NB4 (cell line): ENCODE measurements around the gene KLF3.

Experiments
- DNase-seq: peaks from one replicate; pipeline ENCODE4 v3.0.0; 2010; ENCODE audit warnings: low read depth
- H3K4me3 ChIP-seq: one replicate; pipeline ENCODE4 v1.5.1; 2011; ENCODE audit warnings: mild to moderate bottlenecking, low read depth, low read length, moderate library complexity
- MAX ChIP-seq: IDR thresholded peaks from 2 replicates; pipeline ENCODE4 v1.6.1; 2011; ENCODE audit warnings: low read depth, low read length
- MYC ChIP-seq: IDR thresholded peaks from 2 replicates; pipeline ENCODE4 v1.6.1; 2011; ENCODE audit warnings: low read depth, low read length
- POLR2A ChIP-seq: IDR thresholded peaks from 2 replicates; pipeline ENCODE4 v1.6.1; 2011; ENCODE audit warnings: mild to moderate bottlenecking; ENCODE audit not compliant: insufficient read length; ENCODE audit errors: extremely low read depth
- TF ChIP-seq, protein P1 (sequence below): IDR thresholded peaks from one replicate; pipeline ENCODE4 v1.5.1; 2012; ENCODE audit warnings: low read depth, low read length

The KLF3 gene

DNA sequence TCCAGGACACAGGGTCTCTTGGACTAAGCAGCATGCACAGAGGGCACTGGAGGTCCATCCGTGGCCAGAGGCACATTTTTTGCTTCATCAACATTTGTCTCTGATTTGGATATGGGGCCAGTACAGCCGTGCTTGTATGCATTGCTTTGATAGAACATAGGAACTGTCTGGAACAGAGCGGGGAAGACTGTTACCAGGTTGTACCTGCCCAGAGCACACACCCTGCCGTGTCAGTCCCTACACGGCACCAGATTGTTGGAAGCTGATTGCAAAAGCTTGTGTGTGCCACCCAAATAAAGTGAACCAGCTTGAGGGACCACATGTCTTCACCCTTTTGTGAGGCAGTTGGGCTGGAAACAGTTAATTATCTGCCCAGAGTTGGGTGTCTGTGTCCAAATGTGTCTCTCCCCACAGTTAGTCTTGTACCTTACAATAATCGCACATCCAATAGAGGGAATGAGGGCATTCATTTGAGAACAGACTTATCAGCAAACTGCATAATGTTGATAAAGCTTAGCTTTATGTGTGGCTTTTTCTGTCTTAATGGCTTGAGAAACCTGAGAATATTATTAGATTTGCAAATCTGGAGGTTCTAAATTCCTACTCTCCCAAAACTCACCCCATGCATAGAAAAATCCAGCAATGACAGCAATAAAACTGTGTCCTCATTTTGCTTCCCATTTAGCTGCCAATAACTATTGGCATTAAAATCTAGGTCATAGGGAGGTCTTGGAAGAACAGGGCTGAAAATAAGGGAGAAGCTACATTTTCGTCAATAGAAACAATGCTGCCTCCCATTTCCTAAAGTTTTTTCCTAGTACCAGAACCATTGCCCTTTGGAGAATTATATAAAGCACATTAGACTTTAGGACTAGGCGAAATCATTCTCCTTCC, 21.2 kb downstream of the KLF3 start:
- TF ChIP-seq POLR2A (no peak), MAX (no peak), MYC (no peak)
- TF ChIP-seq, protein P1, sequence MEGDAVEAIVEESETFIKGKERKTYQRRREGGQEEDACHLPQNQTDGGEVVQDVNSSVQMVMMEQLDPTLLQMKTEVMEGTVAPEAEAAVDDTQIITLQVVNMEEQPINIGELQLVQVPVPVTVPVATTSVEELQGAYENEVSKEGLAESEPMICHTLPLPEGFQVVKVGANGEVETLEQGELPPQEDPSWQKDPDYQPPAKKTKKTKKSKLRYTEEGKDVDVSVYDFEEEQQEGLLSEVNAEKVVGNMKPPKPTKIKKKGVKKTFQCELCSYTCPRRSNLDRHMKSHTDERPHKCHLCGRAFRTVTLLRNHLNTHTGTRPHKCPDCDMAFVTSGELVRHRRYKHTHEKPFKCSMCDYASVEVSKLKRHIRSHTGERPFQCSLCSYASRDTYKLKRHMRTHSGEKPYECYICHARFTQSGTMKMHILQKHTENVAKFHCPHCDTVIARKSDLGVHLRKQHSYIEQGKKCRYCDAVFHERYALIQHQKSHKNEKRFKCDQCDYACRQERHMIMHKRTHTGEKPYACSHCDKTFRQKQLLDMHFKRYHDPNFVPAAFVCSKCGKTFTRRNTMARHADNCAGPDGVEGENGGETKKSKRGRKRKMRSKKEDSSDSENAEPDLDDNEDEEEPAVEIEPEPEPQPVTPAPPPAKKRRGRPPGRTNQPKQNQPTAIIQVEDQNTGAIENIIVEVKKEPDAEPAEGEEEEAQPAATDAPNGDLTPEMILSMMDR, result no peak
- H3K4me3 ChIP-seq, result no peak overlapping the region
- no peak for DNase-seq

GRCh38 chr4:38686682-38687081, 22.7 kb downstream of the KLF3 start:
- no peak for DNase-seq
- TF ChIP-seq POLR2A, result no peak
- no peak overlapping the region for H3K4me3 ChIP-seq

DNA sequence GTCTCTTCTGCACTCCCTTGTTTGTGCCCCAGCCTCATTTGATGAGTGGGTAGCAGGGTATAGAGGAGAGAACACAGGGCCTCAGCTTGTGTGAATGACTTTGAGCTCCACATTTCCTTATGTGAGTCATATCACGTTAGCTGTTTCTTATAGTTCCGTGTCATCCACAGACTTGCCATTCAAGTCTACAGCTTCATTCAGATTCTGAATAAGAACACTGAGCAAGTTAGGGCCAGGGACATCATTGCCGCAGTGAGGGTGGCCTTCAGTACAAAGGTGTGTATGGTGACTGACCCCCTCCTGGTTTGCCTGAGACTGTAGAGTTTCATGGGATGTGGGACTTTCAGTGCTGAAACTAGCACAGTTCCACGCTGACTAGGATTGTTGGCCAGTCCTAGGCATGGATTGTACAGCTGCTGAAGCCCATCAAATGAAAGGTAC, 23.6 kb downstream of the KLF3 start:
- TF ChIP-seq, protein P1, result no peak
- no peak for TF ChIP-seq POLR2A
- TF ChIP-seq MAX, result no peak
- TF ChIP-seq MYC, result no peak
- H3K4me3 ChIP-seq, result no peak overlapping the region
- no peak for DNase-seq

GRCh38 chr4:38688676-38689355, 24.8 kb downstream of the KLF3 start:
- no peak for DNase-seq
- H3K4me3 ChIP-seq, result no peak overlapping the region
- TF ChIP-seq MAX (no peak), POLR2A (no peak), MYC (no peak)
- TF ChIP-seq, protein P1, result no peak

DNA sequence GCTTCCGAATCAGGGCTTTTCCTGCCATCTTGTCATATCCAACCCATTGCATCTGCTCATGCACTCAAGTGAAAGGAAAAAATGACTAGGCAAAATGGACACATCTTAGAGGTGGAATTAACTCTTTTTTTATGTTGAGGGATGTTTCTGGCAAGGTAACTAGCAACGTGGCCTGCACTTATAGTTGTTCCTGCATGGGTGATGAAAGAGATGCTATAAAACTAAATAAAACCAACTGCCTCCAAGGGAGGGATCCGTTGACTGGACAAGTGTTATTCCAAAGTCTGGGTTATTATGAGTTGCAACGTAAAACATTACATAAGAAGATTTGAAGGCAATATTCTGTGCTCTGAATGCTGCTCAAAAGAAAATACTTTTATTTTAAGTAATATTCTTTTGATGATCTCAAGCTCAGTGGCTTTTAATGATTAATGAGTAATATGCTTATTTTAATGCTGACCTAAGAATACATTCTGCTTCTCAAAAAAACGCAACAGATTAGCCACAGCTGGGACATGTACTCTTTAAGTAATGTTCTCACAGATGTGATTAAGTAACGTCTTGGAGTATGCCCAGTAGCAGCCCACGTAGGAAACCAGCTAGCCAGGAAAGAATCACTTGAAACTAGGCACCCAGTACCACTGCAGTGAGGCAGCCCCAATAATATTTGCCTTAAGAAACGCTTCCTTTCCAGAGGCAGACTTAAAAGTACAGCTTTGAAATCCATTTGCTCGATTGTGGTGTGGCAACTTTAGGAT, 27.4 kb downstream of the KLF3 start:
- no peak for DNase-seq
- H3K4me3 ChIP-seq, result no peak overlapping the region
- TF ChIP-seq, protein P1, result no peak
- TF ChIP-seq POLR2A (no peak), MYC (no peak), MAX (no peak)

GRCh38 chr4:38692421-38692820, 28.4 kb downstream of the KLF3 start:
- no peak for DNase-seq
- TF ChIP-seq MYC, result no peak
- TF ChIP-seq POLR2A, result no peak
- no peak overlapping the region for H3K4me3 ChIP-seq
